Panc1 (cell line): ENCODE data around the gene SNRNP70. TPM values are rescaled to one million over a fixed set of nuclear protein-coding genes. Genes with fewer than 3 reads are reported as not detected.

Source experiments
- ATAC-seq: fragments of 200-7000 bp; cut with Tn5 transposase; 2 replicates; pipeline ENCODE4 v1.9.1; 2020; ENCODE audit warnings: mild to moderate bottlenecking, moderate library complexity
- BruUV-seq: library from RNA; stranded (reverse); fragments of 400-500 nt; replicated peaks from 2 replicates; lab custom pipeline; 2021; lab: Mats Ljungman, UMichigan
- CTCF ChIA-PET: fragments of 300-600 bp; sonication (Branson Sonifier 250); formaldehyde crosslinking; loops from one replicate; lab custom pipeline; 2022; ENCODE audit warnings: antibody characterized with exemption; lab: Charles Lee
- POLR2A ChIA-PET: fragments of 300-600 bp; sonication (Branson Sonifier 250); formaldehyde crosslinking; loops from one replicate; lab custom pipeline; 2022; ENCODE audit warnings: antibody characterized with exemption; lab: Charles Lee
- DNase-seq: peaks from one replicate; pipeline ENCODE4 v3.0.0-alpha.2; 2010; ENCODE audit warnings: low read depth, low spot score
- H3K27ac ChIP-seq: 2 replicates; pipeline ENCODE4 v1.5.1; 2011; ENCODE audit warnings: mild to moderate bottlenecking, low read length, inconsistent platforms
- H3K27me3 ChIP-seq: fragments of 200-500 bp; sonication (Bioruptor generic); 2 replicates; pipeline ENCODE4 v1.6.0; 2014; ENCODE audit warnings: low read length, inconsistent platforms; ENCODE audit not compliant: control insufficient read depth, insufficient read depth
- H3K36me3 ChIP-seq: fragments of 200-500 bp; sonication (Bioruptor generic); 2 replicates; pipeline ENCODE4 v1.5.1; 2014; ENCODE audit warnings: inconsistent platforms, mild to moderate bottlenecking, low read length, moderate library complexity; ENCODE audit not compliant: control insufficient read depth, insufficient read depth
- H3K4me1 ChIP-seq: 2 replicates; pipeline ENCODE4 v1.5.1; 2011; ENCODE audit warnings: inconsistent platforms, mild to moderate bottlenecking, low read length, moderate library complexity; ENCODE audit not compliant: control insufficient read depth, insufficient read depth
- H3K4me3 ChIP-seq, 2 experiments: 2 replicates each; pipeline ENCODE4 v1.5.1; 2011 to 2012; ENCODE audit warnings: low read depth in 2 of 2, low read length in 2 of 2, mild to moderate bottlenecking in 2 of 2, inconsistent platforms in 1 of 2, moderate library complexity in 1 of 2
- H3K9me3 ChIP-seq: fragments of 200-500 bp; sonication (Bioruptor generic); 2 replicates; pipeline ENCODE4 v1.5.1; 2014; ENCODE audit warnings: low read depth, mild to moderate bottlenecking, inconsistent platforms, low read length, moderate library complexity; ENCODE audit not compliant: control insufficient read depth, insufficient read depth
- POLR2AphosphoS5 ChIP-seq: IDR thresholded peaks from 2 replicates; pipeline ENCODE4 v1.6.1; 2012; ENCODE audit warnings: mild to moderate bottlenecking, low read depth, low read length, moderate library complexity
- SIN3A ChIP-seq: IDR thresholded peaks from 2 replicates; pipeline ENCODE4 v1.6.1; 2012; ENCODE audit warnings: low read depth, mild to moderate bottlenecking, low read length, moderate library complexity, borderline replicate concordance; ENCODE audit not compliant: insufficient read depth
- TCF7L2 ChIP-seq: IDR thresholded peaks from 2 replicates; pipeline ENCODE4 v1.6.1; 2011; ENCODE audit warnings: mild to moderate bottlenecking, low read depth, low read length, inconsistent platforms
- in situ Hi-C: cut with HindIII; loops from 2 replicates; pipeline ENCODE4 v1.10.0; 2016; ENCODE audit warnings: low sequenced_read_pairs, low pct_unique_long_range_greater_than_20kb
- intact Hi-C: fragments of 100-400 bp; cut with micrococcal nuclease; formaldehyde crosslinking; loops from one replicate; pipeline ENCODE4 v1.10.0; 2022; ENCODE audit not compliant: unreplicated experiment
- total RNA-seq: library from RNA; stranded (reverse); gene quantifications from one replicate; pipeline ENCODE4 v1.2.1, GENCODE V29; 2021; ENCODE audit not compliant: unreplicated experiment
- TF ChIP-seq, protein P1 (sequence below): fragments of 450-650 bp; IDR thresholded peaks from 2 replicates; pipeline ENCODE4 v1.5.1; 2017; ENCODE audit warnings: mild to moderate bottlenecking
- TF ChIP-seq, protein P2 (sequence below), 2 experiments: IDR thresholded peaks; 2 replicates each; pipeline ENCODE4 v1.6.1; 2011 to 2012; ENCODE audit warnings: low read depth in 2 of 2, control low read depth in 1 of 2, low read length in 1 of 2, mild to moderate bottlenecking in 1 of 2, moderate library complexity in 1 of 2; ENCODE audit not compliant: insufficient read depth in 1 of 2

Gene SNRNP70
- total RNA-seq, 1 experiment from 2014 or later: 180 TPM

- in situ Hi-C loops (no loop called here), intact Hi-C loops (no loop called here)
- H3K27me3 ChIP-seq: no peaks in the 10 kb centered on the region
- H3K4me1 ChIP-seq: 0 out of 2 replicates have a peak, but pooled peaks cover 3% of the 10 kb centered on the region
- H3K27ac ChIP-seq: no peak overlapping the region
- ChIA-PET CTCF (interaction anchor here (0.8 kb wide), 1 partner anchor 66 kb away, joined by 7 read pairs; no protein-coding TSS in a partner anchor), POLR2A (no interaction called here)
- no peaks in the 10 kb centered on the region for H3K36me3 ChIP-seq
- no peak for DNase-seq
- BruUV-seq: no TSS peak
- no peak for TF ChIP-seq POLR2AphosphoS5
- TF ChIP-seq TCF7L2: no peak
- TF ChIP-seq, protein P1, sequence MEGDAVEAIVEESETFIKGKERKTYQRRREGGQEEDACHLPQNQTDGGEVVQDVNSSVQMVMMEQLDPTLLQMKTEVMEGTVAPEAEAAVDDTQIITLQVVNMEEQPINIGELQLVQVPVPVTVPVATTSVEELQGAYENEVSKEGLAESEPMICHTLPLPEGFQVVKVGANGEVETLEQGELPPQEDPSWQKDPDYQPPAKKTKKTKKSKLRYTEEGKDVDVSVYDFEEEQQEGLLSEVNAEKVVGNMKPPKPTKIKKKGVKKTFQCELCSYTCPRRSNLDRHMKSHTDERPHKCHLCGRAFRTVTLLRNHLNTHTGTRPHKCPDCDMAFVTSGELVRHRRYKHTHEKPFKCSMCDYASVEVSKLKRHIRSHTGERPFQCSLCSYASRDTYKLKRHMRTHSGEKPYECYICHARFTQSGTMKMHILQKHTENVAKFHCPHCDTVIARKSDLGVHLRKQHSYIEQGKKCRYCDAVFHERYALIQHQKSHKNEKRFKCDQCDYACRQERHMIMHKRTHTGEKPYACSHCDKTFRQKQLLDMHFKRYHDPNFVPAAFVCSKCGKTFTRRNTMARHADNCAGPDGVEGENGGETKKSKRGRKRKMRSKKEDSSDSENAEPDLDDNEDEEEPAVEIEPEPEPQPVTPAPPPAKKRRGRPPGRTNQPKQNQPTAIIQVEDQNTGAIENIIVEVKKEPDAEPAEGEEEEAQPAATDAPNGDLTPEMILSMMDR: no peak
- TF ChIP-seq SIN3A: no peak
- TF ChIP-seq, protein P2, sequence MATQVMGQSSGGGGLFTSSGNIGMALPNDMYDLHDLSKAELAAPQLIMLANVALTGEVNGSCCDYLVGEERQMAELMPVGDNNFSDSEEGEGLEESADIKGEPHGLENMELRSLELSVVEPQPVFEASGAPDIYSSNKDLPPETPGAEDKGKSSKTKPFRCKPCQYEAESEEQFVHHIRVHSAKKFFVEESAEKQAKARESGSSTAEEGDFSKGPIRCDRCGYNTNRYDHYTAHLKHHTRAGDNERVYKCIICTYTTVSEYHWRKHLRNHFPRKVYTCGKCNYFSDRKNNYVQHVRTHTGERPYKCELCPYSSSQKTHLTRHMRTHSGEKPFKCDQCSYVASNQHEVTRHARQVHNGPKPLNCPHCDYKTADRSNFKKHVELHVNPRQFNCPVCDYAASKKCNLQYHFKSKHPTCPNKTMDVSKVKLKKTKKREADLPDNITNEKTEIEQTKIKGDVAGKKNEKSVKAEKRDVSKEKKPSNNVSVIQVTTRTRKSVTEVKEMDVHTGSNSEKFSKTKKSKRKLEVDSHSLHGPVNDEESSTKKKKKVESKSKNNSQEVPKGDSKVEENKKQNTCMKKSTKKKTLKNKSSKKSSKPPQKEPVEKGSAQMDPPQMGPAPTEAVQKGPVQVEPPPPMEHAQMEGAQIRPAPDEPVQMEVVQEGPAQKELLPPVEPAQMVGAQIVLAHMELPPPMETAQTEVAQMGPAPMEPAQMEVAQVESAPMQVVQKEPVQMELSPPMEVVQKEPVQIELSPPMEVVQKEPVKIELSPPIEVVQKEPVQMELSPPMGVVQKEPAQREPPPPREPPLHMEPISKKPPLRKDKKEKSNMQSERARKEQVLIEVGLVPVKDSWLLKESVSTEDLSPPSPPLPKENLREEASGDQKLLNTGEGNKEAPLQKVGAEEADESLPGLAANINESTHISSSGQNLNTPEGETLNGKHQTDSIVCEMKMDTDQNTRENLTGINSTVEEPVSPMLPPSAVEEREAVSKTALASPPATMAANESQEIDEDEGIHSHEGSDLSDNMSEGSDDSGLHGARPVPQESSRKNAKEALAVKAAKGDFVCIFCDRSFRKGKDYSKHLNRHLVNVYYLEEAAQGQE (IDR thresholded peaks at IDR 0.05; ENCODE audit: insufficient read depth in 1 of 2, low read depth in 2 of 2, low read length in 1 of 2): no peak
- H3K9me3 ChIP-seq: no peaks in the 10 kb centered on the region
- no peak for ATAC-seq
- H3K4me3 ChIP-seq: no peak overlapping the region
Observed at GRCh38 chr19:49132974-49133609, 47.8 kb downstream of the SNRNP70 start.

DNA sequence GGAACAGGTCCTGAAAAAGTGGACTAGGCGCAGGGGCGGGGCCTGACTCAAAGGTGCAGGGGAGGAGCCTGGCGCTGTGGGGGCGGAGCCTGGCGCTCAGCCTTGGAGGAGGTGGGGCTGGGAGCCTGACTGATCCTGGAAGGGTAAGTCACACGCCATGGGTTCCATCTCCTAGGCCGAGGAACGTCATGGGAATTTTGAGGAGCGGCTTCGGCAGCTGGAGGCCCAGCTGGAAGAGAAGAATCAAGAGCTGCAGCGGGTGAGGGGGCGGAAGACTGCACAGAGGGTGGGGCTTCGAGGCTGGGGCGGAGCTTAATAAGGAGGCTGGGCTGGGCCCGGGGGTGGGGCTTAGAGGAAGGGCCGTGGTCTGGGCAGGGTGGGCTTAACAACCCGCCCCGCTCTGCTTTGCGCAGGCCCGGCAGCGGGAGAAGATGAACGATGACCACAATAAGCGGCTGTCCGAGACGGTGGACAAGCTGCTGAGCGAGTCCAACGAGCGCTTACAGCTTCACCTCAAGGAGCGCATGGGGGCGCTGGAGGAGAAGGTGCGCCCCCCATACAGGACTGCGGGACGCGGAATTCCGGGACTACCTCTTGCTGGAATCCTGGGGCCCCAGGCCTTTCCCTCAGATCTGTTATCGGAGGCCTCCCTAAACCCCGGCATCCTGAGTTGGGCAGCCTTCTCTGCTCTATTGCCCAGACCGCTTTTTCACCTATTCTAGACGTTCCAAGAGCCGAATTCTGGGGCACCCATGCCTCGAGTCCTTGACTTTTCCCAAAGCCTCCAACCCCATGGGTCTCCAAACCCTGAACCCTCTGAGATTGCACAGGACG is 48.6 kb downstream of the SNRNP70 start:
- DNase-seq (no peak), ATAC-seq (no peak)
- in situ Hi-C loops: no loop called here
- Histone ChIP-seq H3K27ac (no peak overlapping the region), H3K9me3 (no peaks in the 10 kb centered on the region), H3K4me3 (no peak overlapping the region), H3K36me3 (no peaks in the 10 kb centered on the region), H3K27me3 (no peaks in the 10 kb centered on the region), H3K4me1 (no peaks in the 10 kb centered on the region)
- CTCF ChIA-PET: interaction anchor here (0.8 kb wide), 1 partner anchor 65 kb away, joined by 7 read pairs; no protein-coding TSS in a partner anchor
- intact Hi-C loops: no loop called here
- no TSS peak for BruUV-seq
- POLR2A ChIA-PET: no interaction called here
- TF ChIP-seq SIN3A (no peak), TCF7L2 (no peak), POLR2AphosphoS5 (no peak)
- TF ChIP-seq, protein P2 (IDR thresholded peaks at IDR 0.05; ENCODE audit: insufficient read depth in 1 of 2, low read depth in 2 of 2, low read length in 1 of 2): no peak
- TF ChIP-seq, protein P1: no peak
